HepG2 (cell line): ENCODE measurements around the gene GASK1A. TPM values are rescaled to one million over a fixed set of nuclear protein-coding genes. Genes with fewer than 3 reads are reported as not detected.

Source experiments
- GLI4 ChIP-seq: sonication (generic); formaldehyde crosslinking; IDR thresholded peaks from 2 replicates; pipeline ENCODE4 v1.5.1; 2020; ENCODE audit warnings: missing genetic modification reagents, mild to moderate bottlenecking, moderate library complexity, borderline replicate concordance
- PBX3 ChIP-seq: sonication (generic); formaldehyde crosslinking; IDR thresholded peaks from 2 replicates; pipeline ENCODE4 v1.8.1; 2023; ENCODE audit warnings: missing genetic modification reagents, inconsistent platforms, borderline replicate concordance
- SNRNP70 ChIP-seq: fragments of 200-400 bp; formaldehyde crosslinking; IDR thresholded peaks from 2 replicates; pipeline ENCODE4 v1.6.1; 2017; ENCODE audit warnings: mild to moderate bottlenecking, low read depth, low read length, moderate library complexity
- ZMYM3 ChIP-seq: sonication (generic); formaldehyde crosslinking; IDR thresholded peaks from 2 replicates; pipeline ENCODE4 v1.5.1; 2020; ENCODE audit warnings: mild to moderate bottlenecking, missing genetic modification reagents
- ZNF142 ChIP-seq: sonication (generic); formaldehyde crosslinking; IDR thresholded peaks from 2 replicates; pipeline ENCODE4 v1.4.0; 2020; ENCODE audit warnings: missing genetic modification reagents
- ZNF639 ChIP-seq: conservative IDR thresholded peaks from 2 replicates; pipeline ENCODE4 v1.6.1; 2018; ENCODE audit warnings: missing genetic modification reagents
- polyA plus RNA-seq, 8 experiments: library from polyadenylated mRNA; depleted of rRNA in 3 of 8; stranded (reverse) in 7 of 8; unstranded in 1 of 8; fragments of >200 nt; fragmentation: Illumina TruSeq in 4 of 8; extraction: Trizol in 4 of 8; gene quantifications; 2 replicates each; pipeline versions ENCODE4 v1.2.1 to v1.2.3, GENCODE V29; 2011 to 2016; ENCODE audit warnings: low read depth in 4 of 8, missing spikeins in 1 of 8, mixed read lengths in 1 of 8; ENCODE audit not compliant: insufficient read depth in 1 of 8
- total RNA-seq, 5 experiments: library from RNA; depleted of rRNA; stranded (reverse); fragments of >200 nt; fragmentation: Illumina TruSeq; extraction: Trizol; gene quantifications; 2 replicates each; pipeline ENCODE4 v1.2.3, GENCODE V29; 2016; ENCODE audit warnings: low read depth in 1 of 5

GASK1A gene
- total and polyA plus RNA-seq, 2 of the 13 experiments (the other 11 are each of a cell fraction or from before 2014, with no cell fraction given), result not detected

GRCh38 chr3:43104039-43104438 lies 124.9 kb downstream of the GASK1A start (continued):
- TF ChIP-seq ZNF142 (CRISPR knock-in tag) (no peak), ZNF639 (no peak), SNRNP70 (no peak), PBX3 (CRISPR knock-in tag) (no peak), GLI4 (no peak), ZMYM3 (no peak)
